Trophoblast cell (in vitro differentiated cells and primary cell): Measurements from ENCODE around the gene ERI3.

Source experiments
- DNase-seq, 2 donors: peaks; one replicate each; pipeline ENCODE4 v3.0.0-alpha.2; 2016
- H2AFZ ChIP-seq: 2 replicates; pipeline ENCODE4 v1.6.1; 2013; ENCODE audit warnings: low read length, moderate library complexity, mild to moderate bottlenecking; ENCODE audit not compliant: insufficient read depth, poor library complexity
- H2AK5ac ChIP-seq: 2 replicates; pipeline ENCODE4 v1.6.1; 2013; ENCODE audit warnings: mild to moderate bottlenecking, low read length
- H2BK120ac ChIP-seq: 2 replicates; pipeline ENCODE4 v1.6.1; 2013; ENCODE audit warnings: low read length, mild to moderate bottlenecking, moderate library complexity; ENCODE audit not compliant: insufficient read depth, poor library complexity
- H2BK12ac ChIP-seq: 2 replicates; pipeline ENCODE4 v1.6.1; 2013; ENCODE audit warnings: mild to moderate bottlenecking, low read length, moderate library complexity
- H2BK5ac ChIP-seq: 2 replicates; pipeline ENCODE4 v1.6.1; 2013; ENCODE audit warnings: low read length, low read depth, moderate library complexity, mild to moderate bottlenecking; ENCODE audit not compliant: poor library complexity
- H3K14ac ChIP-seq: 2 replicates; pipeline ENCODE4 v1.6.1; 2013; ENCODE audit warnings: mild to moderate bottlenecking, low read length
- H3K18ac ChIP-seq: 2 replicates; pipeline ENCODE4 v1.6.1; 2013; ENCODE audit warnings: mild to moderate bottlenecking, low read length
- H3K23ac ChIP-seq: 2 replicates; pipeline ENCODE4 v1.6.1; 2013; ENCODE audit warnings: low read length
- H3K27ac ChIP-seq: 2 replicates; pipeline ENCODE4 v1.5.1; 2013; ENCODE audit warnings: low read depth, mild to moderate bottlenecking, inconsistent platforms, low read length, moderate library complexity
- H3K27me3 ChIP-seq: 2 replicates; pipeline ENCODE4 v1.6.1; 2013; ENCODE audit warnings: inconsistent platforms, mild to moderate bottlenecking, low read length, moderate library complexity; ENCODE audit not compliant: insufficient read depth
- H3K36me3 ChIP-seq, 2 experiments: 1 replicate in 1 of 2; 2 replicates in 1 of 2; pipeline ENCODE4 v1.6.1; 2013; ENCODE audit warnings: low read length in 2 of 2, mild to moderate bottlenecking in 2 of 2, moderate library complexity in 1 of 2; ENCODE audit not compliant: insufficient read depth in 2 of 2, control insufficient read depth in 1 of 2
- H3K4ac ChIP-seq: 2 replicates; pipeline ENCODE4 v1.6.1; 2013; ENCODE audit warnings: low read depth, mild to moderate bottlenecking, low read length, moderate library complexity
- H3K4me1 ChIP-seq, 2 experiments: 1 replicate in 1 of 2; 2 replicates in 1 of 2; pipeline ENCODE4 v1.6.1; 2013; ENCODE audit warnings: low read length in 2 of 2, mild to moderate bottlenecking in 2 of 2, moderate library complexity in 1 of 2; ENCODE audit not compliant: insufficient read depth in 2 of 2, control insufficient read depth in 1 of 2
- H3K4me2 ChIP-seq: 2 replicates; pipeline ENCODE4 v1.6.1; 2013; ENCODE audit warnings: inconsistent platforms, mild to moderate bottlenecking, low read length, moderate library complexity
- H3K4me3 ChIP-seq: 2 replicates; pipeline ENCODE4 v1.5.1; 2013; ENCODE audit warnings: mild to moderate bottlenecking, low read depth, low read length, inconsistent platforms
- H3K79me1 ChIP-seq: one replicate; pipeline ENCODE4 v1.6.1; 2013; ENCODE audit warnings: low read length
- H3K79me2 ChIP-seq: 2 replicates; pipeline ENCODE4 v1.6.1; 2013; ENCODE audit warnings: low read length, mild to moderate bottlenecking; ENCODE audit not compliant: control insufficient read depth, insufficient read depth, poor library complexity
- H3K9ac ChIP-seq: 2 replicates; pipeline ENCODE4 v1.6.1; 2013; ENCODE audit warnings: mild to moderate bottlenecking, low read length
- H3K9me3 ChIP-seq: 2 replicates; pipeline ENCODE4 v1.6.1; 2013; ENCODE audit warnings: low read depth, mild to moderate bottlenecking, control low read depth, inconsistent platforms, low read length; ENCODE audit not compliant: insufficient read depth
- H4K12ac ChIP-seq: 2 replicates; pipeline ENCODE4 v1.6.1; 2013; ENCODE audit warnings: low read depth, mild to moderate bottlenecking, low read length, moderate library complexity
- H4K8ac ChIP-seq: 2 replicates; pipeline ENCODE4 v1.6.1; 2013; ENCODE audit warnings: low read depth, mild to moderate bottlenecking, low read length, moderate library complexity
- H4K91ac ChIP-seq: one replicate; pipeline ENCODE4 v1.6.1; 2013; ENCODE audit warnings: low read depth, mild to moderate bottlenecking, low read length, moderate library complexity
- WGBS: extraction: QIAGEN DNeasy Blood & Tissue Kit; methylation state at CpG from one replicate; pipeline ENCODE4 v1.1.7; 2013; ENCODE audit warnings: missing lambda C conversion rate; ENCODE audit not compliant: insufficient read length, insufficient coverage; ENCODE audit errors: extremely low coverage; 5-methylcytosine and 5-hydroxymethylcytosine counted together

Gene ERI3

GRCh38 chr1:44275991-44276405 lies 79.1 kb downstream of the ERI3 start:
- Histone ChIP-seq H3K18ac (no peak overlapping the region), H4K91ac (no peak overlapping the region), H3K4me3 (no peak overlapping the region), H3K79me1 (no peaks in the 10 kb centered on the region), H4K8ac (no peak overlapping the region), H2AFZ (no peak overlapping the region), H3K79me2 (no peaks in the 10 kb centered on the region), H3K36me3 (no peaks in the 10 kb centered on the region), H3K23ac (no peak overlapping the region), H3K9me3 (no peaks in the 10 kb centered on the region), H2BK120ac (no peak overlapping the region), H3K27ac (no peak overlapping the region), H3K4me2 (no peak overlapping the region), H3K27me3 (no peaks in the 10 kb centered on the region), H3K4me1 (peaks cover 0 to 4% of the 10 kb centered on the region in 2 experiments), H4K12ac (no peak overlapping the region), H2BK12ac (no peak overlapping the region), H2AK5ac (no peak overlapping the region), H3K9ac (no peak overlapping the region), H3K14ac (no peak overlapping the region), H3K4ac (no peak overlapping the region), H2BK5ac (no peak overlapping the region)
- WGBS, result no CpG with 5 or more reads among the region's 3 CpGs
- no peak for DNase-seq

- no peak for DNase-seq
- WGBS, result no CpG with 5 or more reads among the region's 6 CpGs
- H3K27me3 ChIP-seq, result no peaks in the 10 kb centered on the region
These were observed 79.6 kb downstream of the ERI3 start for GRCh38 chr1:44275296-44275962.

GRCh38 chr1:44273560-44274350 lies 81.3 kb downstream of the ERI3 start:
- no peak overlapping the region for H3K4me3 ChIP-seq
- H3K4me2 ChIP-seq, result no peak overlapping the region
- H3K4me1 ChIP-seq, result peaks cover 0 to 4% of the 10 kb centered on the region in 2 experiments
- H3K14ac ChIP-seq, result no peak overlapping the region
- no peak overlapping the region for H2BK5ac ChIP-seq
- H2BK12ac ChIP-seq, result no peak overlapping the region
- H3K79me1 ChIP-seq, result no peaks in the 10 kb centered on the region
- H2BK120ac ChIP-seq, result no peak overlapping the region
- no peak overlapping the region for H3K9ac ChIP-seq
- H3K36me3 ChIP-seq, result no peaks in the 10 kb centered on the region
- DNase-seq, result peak in 1 of 2 donors; percentile 8
- H3K9me3 ChIP-seq, result no peaks in the 10 kb centered on the region
- no CpG with 5 or more reads among the region's 6 CpGs for WGBS
- no peak overlapping the region for H2AFZ ChIP-seq
- no peak overlapping the region for H3K23ac ChIP-seq
- H3K27ac ChIP-seq, result no peak overlapping the region
- H3K18ac ChIP-seq, result no peak overlapping the region
- H4K12ac ChIP-seq, result no peak overlapping the region
- no peak overlapping the region for H4K8ac ChIP-seq
- H3K79me2 ChIP-seq, result no peaks in the 10 kb centered on the region
- no peak overlapping the region for H2AK5ac ChIP-seq
- H3K27me3 ChIP-seq, result no peaks in the 10 kb centered on the region
- no peak overlapping the region for H4K91ac ChIP-seq
- no peak overlapping the region for H3K4ac ChIP-seq

More at GRCh38 chr1:44275296-44275962, 79.6 kb downstream of the ERI3 start:
- H2BK5ac ChIP-seq, result no peak overlapping the region
- H3K14ac ChIP-seq, result no peak overlapping the region
- H3K79me2 ChIP-seq, result no peaks in the 10 kb centered on the region
- no peak overlapping the region for H4K91ac ChIP-seq
- no peak overlapping the region for H3K18ac ChIP-seq
- no peak overlapping the region for H3K23ac ChIP-seq
- no peaks in the 10 kb centered on the region for H3K79me1 ChIP-seq
- no peaks in the 10 kb centered on the region for H3K9me3 ChIP-seq
- peaks cover 0 to 4% of the 10 kb centered on the region in 2 experiments for H3K4me1 ChIP-seq
- H3K9ac ChIP-seq, result no peak overlapping the region
- H4K8ac ChIP-seq, result no peak overlapping the region
- H4K12ac ChIP-seq, result no peak overlapping the region
- H2BK12ac ChIP-seq, result no peak overlapping the region
- no peak overlapping the region for H2AFZ ChIP-seq
- no peak overlapping the region for H3K4ac ChIP-seq
- H2AK5ac ChIP-seq, result no peak overlapping the region
- no peaks in the 10 kb centered on the region for H3K36me3 ChIP-seq
- H3K27ac ChIP-seq, result no peak overlapping the region
- H3K4me3 ChIP-seq, result no peak overlapping the region
- H3K4me2 ChIP-seq, result no peak overlapping the region
- no peak overlapping the region for H2BK120ac ChIP-seq

- Histone ChIP-seq H3K4me3 (no peak overlapping the region), H4K91ac (no peak overlapping the region), H3K79me2 (no peaks in the 10 kb centered on the region), H4K12ac (no peak overlapping the region), H3K23ac (no peak overlapping the region), H3K4ac (no peak overlapping the region), H2BK5ac (no peak overlapping the region), H3K27ac (no peak overlapping the region), H2BK12ac (no peak overlapping the region), H4K8ac (no peak overlapping the region), H2AFZ (no peak overlapping the region), H3K36me3 (no peaks in the 10 kb centered on the region), H3K27me3 (no peaks in the 10 kb centered on the region), H2BK120ac (no peak overlapping the region), H3K9ac (no peak overlapping the region), H3K4me1 (peaks cover 0 to 4% of the 10 kb centered on the region in 2 experiments), H2AK5ac (no peak overlapping the region), H3K4me2 (no peak overlapping the region), H3K9me3 (no peaks in the 10 kb centered on the region), H3K18ac (no peak overlapping the region), H3K79me1 (no peaks in the 10 kb centered on the region), H3K14ac (no peak overlapping the region)
- DNase-seq, result no peak
- no CpG with 5 or more reads among the region's 3 CpGs for WGBS
These were observed 82.1 kb downstream of the ERI3 start for GRCh38 chr1:44272992-44273391.
